ENCODE data around the gene SLC24A4.

GRCh38 chr14:92282669-92283068, 40.3 kb upstream of the SLC24A4 start:
- TF ChIP-seq CTCF (conservative IDR thresholded peaks at IDR 0.05; ENCODE audit: low read length) (no peak), EZH2phosphoT487 (IDR thresholded peaks at IDR 0.05; ENCODE audit: borderline replicate concordance) (no peak)
